Caki2 (cell line): ENCODE results near the gene KLHL40. TPM values are rescaled to one million over a fixed set of nuclear protein-coding genes. Genes with fewer than 3 reads are reported as not detected.

Experiments
- DNase-seq: peaks from one replicate; pipeline ENCODE4 v3.0.0-alpha.2; 2015; ENCODE audit warnings: low read depth
- in situ Hi-C: cut with HindIII; loops from 2 replicates; pipeline ENCODE4 v1.10.0; 2016; ENCODE audit warnings: low sequenced_read_pairs, low pct_unique_long_range_greater_than_20kb, mixed read lengths
- total RNA-seq: library from RNA; depleted of rRNA; stranded (reverse); fragments of >200 nt; shearing (Covaris generic); gene quantifications from 2 replicates; pipeline ENCODE4 v1.2.3, GENCODE V29; 2014; ENCODE audit warnings: low replicate concordance; rRNA removed

The KLHL40 gene
- total RNA-seq: not detected in 2 replicates

- no peak for DNase-seq
- in situ Hi-C loops: no loop called here
Observed at GRCh38 chr3:42685363-42685881, at the start of gene KLHL40. Gene KLHL40, plus strand, starts transcription at chr3:42685537. Its CDS starts 82 bp downstream, at chr3:42685619.

GRCh38 chr3:42637001-42637400 lies 48.3 kb upstream of the KLHL40 start:
- in situ Hi-C loops: no loop called here
- DNase-seq: no peak

- in situ Hi-C loops: no loop called here
Observed at GRCh38 chr3:42638339-42638842, 46.9 kb upstream of the KLHL40 start.

DNA sequence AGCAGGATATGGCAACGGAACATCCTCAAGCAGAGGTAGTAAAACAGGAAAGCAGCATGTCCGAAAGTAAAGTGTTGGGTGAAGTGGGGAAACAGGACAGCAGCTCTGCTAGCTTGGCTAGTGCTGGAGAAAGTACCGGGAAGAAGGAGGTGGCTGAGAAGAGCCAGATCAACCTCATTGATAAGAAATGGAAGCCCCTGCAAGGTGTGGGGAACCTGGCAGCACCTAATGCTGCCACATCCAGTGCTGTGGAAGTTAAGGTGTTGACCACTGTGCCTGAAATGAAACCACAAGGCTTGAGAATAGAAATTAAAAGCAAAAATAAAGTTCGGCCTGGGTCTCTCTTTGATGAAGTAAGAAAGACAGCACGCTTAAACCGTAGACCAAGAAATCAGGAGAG lies 46.1 kb upstream of the KLHL40 start:
- in situ Hi-C loops: no loop called here
- DNase-seq: no peak

More at GRCh38 chr3:42638339-42638842, 46.9 kb upstream of the KLHL40 start:
- DNase-seq: no peak

- in situ Hi-C loops: no loop called here
- no peak for DNase-seq
Observed at GRCh38 chr3:42640129-42640528, 45.2 kb upstream of the KLHL40 start.

DNA sequence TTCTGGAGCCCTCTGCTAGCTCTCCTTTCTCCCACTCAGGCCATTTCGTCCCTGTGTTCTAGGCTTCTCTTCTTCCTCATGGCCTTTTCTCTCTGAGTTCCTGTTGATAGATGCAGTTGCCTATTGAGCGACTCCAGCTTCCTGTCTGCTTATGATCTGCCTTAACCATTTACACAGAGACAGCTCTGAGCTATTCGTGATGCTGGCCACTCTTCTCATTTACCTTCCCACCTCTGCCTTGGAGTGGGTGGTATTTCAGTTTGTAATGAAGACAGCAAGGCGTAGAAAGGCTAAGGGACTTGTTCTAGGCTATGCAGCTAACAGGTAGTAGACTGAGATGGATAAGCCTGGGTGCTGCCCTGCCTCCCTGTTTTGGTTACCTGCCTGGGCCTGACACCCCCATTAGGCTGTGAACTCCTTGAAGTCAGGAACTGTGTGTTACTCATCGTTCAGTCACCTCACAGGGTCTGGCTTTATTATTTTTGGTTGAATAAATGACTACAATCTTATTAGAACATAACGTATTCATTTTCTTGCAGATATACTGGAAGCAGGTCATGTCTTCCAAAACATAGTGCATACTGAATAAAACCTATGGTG lies 44.5 kb upstream of the KLHL40 start:
- in situ Hi-C loops: no loop called here
- DNase-seq: no peak

- in situ Hi-C loops: no loop called here
- DNase-seq: no peak
Observed at GRCh38 chr3:42647821-42648459, 37.4 kb upstream of the KLHL40 start.

DNA sequence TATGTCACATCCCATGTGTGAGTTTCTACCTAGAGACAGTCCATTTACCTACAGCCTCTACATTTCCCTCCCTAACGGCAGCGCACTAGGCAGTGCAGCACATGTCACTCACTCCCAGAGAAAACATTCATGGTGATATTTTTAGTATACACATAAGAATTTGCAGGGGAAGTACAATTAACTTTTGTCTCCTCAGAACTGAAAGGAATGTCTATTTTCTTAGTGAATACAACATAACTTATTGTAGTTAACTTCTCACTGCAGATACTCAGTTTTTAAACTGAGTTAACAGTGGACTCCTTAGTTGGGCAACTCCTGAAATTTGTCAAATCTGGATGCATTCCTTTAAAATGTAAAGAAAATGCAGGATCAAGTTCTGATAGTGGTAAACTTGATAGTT lies 36.3 kb upstream of the KLHL40 start:
- in situ Hi-C loops: no loop called here
- DNase-seq: no peak

GRCh38 chr3:42649783-42650182 lies 35.6 kb upstream of the KLHL40 start:
- DNase-seq: no peak
- in situ Hi-C loops: no loop called here

GRCh38 chr3:42651248-42652091 lies 33.9 kb upstream of the KLHL40 start:
- no peak for DNase-seq
- in situ Hi-C loops: no loop called here

DNA sequence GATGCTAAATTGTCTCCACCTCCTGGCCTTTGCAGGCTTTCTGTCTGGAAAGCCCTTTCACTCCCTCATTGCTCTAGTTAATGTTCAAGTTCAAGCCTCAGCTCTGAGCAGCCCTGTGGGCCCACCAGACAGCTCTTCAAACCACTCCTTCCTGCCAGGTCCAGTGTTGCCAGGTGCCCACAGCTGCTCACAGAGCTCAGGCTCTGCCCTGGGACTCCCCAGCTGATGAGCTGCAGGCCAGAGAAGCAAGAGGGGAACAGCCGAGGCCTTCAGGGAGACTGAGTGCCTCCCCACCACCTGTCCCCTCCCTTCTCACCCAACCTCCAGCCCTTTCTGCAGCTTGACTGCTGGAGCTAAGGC lies 33.1 kb upstream of the KLHL40 start:
- in situ Hi-C loops: no loop called here
- DNase-seq: no peak

DNA sequence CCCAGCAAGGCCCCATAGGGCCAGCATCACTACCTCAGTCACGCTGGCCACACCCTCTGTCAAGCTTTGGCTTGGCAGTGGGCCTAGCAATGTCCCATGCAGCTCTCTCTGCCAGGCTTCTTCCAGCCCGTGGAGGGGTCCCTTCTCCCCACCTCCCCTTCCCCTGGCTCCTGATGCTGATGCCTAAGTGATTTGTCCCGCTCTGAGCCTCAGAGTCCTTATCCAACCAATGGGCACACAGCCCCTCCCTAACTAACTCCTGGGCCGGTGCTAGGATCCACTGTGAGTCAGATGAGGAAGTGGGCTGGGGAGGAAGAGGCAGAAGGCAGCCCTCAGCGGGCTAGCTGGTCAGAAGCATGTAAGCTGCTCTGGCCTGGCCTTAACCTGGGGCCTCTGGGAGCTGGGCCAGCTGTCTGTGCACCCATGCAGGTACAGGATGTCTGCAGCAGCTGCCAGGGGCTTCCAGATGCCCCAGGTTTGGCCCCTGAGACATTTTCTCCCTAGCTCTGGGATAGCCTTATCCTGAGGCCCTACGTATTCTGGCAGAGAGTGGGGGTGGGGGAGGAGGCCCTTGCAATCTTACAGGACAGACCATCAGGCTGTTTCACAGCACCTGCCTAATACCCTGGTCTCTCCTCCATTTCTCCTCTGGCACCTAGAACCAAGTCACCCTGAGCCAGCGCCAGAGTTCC lies 32.6 kb upstream of the KLHL40 start:
- peak; percentile 72 for DNase-seq
- in situ Hi-C loops: no loop called here

DNA sequence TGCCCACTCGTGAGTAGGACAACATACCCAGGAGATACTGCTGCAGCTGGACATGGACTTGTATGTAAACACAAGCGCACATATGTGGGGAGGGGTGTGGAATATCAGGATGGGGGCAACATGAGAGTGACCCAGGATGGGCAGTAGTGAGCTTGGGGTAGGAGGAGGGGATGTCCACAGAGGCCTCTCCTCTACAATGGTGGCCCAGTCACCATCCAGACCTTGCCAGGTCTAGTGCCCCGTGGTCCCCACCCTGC lies 32.1 kb upstream of the KLHL40 start:
- DNase-seq: no peak
- in situ Hi-C loops: no loop called here

DNA sequence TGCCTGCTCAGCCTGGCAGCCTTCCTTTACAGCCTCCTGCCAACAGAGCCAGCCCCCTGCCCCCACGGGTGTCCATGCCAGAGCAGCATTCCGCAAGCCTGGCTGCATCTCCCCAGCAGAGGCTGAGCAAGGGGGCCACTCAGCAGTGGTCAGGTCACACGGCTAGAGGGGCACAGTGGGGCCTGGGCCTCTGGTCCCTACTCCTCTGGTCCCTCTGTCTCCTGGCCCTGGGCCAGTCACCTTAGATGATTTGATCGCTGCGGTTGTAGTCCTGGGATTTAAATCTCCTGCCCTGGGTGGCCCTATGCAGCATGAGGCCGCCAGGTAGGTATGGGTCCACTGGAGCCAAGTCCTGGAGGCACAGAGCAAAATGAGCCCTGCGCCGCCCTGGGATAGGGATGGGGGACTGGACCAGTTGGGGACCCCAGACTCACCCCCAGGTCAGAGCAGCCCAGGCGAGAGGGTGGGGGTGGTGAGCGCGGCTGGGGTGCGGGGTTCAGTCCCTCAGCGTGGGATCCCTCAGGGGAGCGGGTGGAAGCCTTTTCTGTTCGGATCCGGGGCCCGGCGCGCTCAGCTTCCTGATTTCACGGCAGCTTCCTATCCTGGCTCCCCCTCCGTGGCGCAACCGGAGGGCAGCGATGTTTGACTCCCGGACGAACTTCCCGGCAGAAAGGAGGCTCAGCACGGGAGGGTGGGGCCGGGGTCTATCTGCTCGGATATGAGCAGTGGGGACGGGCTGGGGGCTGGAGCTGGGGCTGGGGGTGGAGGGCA lies 31.6 kb upstream of the KLHL40 start, which contains the start of gene ZBTB47:
Gene ZBTB47, plus strand, starts transcription at position 138 of the 771 bp plus-strand sequence. CDS start 4,659 bp downstream, outside the sequence.
- DNase-seq: no peak
- in situ Hi-C loops: no loop called here

DNA sequence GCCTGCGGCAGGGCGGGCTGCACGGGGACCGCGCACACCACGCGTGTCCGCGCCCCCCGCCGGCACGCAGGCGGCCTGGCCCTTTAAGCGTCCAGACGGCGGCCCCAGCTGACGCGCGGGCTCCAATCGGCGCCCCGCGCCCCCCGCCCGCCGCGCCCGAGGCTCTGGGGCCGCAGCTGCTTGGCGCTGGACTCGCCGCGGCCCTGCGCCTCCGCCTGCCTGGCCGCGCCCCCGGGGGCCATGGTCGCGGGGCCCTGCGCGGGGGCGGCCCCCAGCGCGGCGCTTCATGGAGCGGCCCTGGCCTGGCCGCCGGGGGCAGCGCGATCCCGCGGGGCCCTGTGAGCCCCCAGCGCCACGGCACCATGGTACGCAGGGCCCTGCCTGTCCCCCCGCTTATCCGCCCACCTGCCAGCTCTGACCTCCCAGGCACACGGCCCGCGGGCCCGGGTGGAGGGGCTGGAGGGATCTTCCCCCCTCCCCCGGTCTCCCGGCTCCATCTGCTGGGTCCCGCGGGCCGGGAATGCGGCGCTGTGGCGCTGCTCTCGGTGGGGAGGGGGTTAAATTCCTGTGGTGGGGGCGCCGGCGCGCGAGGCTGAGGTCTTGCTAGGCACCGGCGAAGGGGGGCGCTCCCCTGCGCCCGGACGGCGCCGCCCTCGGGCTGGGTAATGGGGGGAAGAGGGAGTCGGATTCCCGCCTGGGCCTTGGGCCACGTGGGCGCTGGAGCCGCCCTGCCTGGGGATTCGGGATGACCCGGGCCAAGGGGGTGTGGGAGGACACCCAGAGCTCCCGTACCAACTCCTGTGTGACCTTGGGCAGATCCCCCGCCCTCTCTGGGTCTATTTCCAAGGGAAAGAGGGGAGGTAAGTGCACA lies 30.8 kb upstream of the KLHL40 start:
- no peak for DNase-seq
- in situ Hi-C loops: no loop called here

- no peak for DNase-seq
- in situ Hi-C loops: no loop called here
Observed at GRCh38 chr3:42655331-42655888, 29.9 kb upstream of the KLHL40 start.
